GM21423 (cell line): ENCODE measurements around the gene DECR2.
A peak's percentile ranks its signal among the peaks of the same experiment; 100 is the strongest.
"Not testable (repeated sequence)": the region's sequence is repeated elsewhere in the genome, so short reads cannot be mapped to it uniquely, and the experiment has no call there.

Source experiments
- ATAC-seq: cut with Tn5 transposase; IDR thresholded peaks from one replicate; pipeline ENCODE4 v1.9.1; 2021; ENCODE audit warnings: mild to moderate bottlenecking, moderate library complexity; ENCODE audit not compliant: unreplicated experiment

The DECR2 gene, protein sequence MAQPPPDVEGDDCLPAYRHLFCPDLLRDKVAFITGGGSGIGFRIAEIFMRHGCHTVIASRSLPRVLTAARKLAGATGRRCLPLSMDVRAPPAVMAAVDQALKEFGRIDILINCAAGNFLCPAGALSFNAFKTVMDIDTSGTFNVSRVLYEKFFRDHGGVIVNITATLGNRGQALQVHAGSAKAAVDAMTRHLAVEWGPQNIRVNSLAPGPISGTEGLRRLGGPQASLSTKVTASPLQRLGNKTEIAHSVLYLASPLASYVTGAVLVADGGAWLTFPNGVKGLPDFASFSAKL

GRCh38 chr16:401468-402348 lies at the start of gene DECR2:
Gene DECR2 (plus strand): TSS chr16:401885. CDS start chr16:401964, 79 bp downstream.
- ATAC-seq: peak; percentile 63

DNA sequence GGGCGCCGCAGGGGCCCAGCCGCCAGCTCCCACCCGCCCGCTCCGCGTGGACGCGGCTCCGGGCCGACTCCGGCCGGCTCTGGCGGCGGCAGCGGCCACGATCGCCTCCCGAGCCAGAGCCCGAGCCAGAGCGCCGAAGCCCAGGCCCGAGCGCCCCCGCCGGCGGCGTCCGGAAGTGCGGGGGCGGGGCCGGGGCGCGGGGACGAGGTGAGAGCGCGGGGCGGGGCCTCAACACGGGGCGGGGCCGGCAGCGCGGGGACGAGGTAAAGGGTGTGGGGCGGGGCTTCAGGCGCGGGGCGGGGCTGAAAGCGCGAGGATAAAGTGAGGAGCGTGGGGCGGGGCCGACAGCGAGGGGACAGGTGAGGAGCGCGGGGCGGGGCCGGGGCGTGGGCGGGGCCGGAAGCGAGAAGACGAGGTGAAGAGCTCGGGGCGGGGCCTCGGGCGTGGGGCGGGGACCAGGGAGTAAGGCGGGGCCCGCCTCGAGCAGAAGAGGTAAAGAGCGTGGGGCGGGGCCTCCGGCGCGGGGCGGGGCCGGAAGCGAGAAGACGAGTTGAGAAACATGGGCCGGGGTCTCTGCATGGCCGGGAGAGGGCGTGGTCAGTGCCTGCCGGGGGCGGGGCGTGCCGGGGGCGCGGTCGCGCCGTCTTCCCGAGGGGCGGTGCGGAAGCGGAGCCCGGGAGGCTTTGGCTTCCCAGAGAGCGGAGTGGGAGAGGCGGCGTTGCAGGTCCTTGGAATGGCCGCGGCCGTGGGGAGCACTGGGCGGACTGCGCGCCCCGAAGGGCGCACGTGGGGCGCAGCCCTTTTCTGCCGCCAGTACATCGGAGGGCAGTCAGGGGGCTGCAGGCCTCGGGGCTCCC lies 48.9 kb upstream of the DECR2 start, which contains the start of gene AXIN1:
Gene AXIN1 (minus strand): TSS at position 177 of the 857 bp plus-strand sequence. CDS start 5,698 bp downstream, outside the sequence.
- peak; percentile 54 for ATAC-seq

DNA sequence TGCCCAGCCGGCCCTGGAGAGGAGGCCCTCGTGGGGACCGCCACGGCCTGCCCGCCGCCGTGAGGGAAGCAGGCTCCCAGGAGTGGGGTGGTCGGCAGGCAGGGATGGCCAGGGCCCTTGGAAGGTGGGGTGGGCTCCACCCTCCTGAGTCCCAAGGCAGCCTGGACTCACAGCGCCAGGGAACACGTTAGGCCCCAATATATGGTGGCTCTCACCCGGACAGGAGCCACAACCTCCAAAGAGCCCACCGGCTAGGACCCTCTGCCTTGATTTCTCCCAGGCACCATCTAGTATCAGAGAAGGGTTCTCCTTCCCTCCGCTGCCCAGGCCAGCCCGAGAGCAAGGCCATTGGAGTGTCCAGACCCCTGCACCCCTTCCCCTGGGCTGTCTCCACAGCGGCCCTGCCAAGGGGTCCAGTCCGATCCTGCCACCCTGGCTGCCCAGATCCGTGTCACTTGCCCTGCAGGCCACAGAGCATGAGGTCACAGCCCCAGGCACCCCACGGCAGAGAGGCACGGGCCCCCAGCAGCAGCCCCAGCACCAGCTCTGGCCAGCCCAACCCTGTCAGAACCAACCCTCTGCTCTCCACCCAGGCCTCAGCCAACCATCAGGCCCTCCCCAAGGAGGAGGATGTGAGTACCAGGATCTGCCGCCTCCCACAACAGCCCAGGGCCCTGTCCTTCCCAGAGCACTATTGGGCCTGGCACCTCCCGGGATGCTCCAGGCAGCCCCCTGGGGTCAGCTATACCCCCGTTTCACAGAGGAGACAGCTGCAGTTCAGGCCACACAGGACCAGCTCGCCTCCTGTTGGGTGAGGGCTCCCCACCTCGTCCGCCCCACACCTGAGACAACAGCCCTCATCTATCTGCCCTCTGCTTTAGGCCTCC lies 48.0 kb upstream of the DECR2 start:
- ATAC-seq: no peak

DNA sequence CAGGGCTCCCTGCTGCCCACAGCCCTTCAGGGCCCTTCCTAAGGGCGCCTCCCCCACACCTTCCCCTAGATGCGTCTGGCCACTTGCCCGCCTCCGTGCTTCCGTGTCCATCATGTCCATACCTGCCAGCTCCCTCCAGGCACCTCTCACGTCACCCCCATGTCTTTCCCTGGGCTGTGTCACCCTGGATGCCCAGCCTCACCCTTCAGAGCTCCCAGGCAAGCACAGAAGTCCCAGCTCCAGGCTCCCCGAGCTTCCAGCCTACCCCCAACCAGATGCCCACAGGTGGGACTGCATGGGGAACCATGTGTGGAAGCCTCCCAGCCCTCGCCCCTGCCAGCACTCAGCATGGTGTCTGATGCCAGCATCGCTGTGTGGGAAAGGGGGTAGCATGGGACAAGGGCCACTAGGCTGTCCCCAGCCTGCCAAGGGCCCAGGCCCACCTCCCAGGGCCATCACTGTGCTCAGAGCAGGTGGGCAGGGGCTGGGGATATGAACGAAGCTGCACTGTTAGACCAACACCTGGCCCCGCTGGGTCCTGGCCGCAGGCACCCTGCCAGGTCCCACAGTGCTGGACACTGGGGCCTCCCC lies 47.3 kb upstream of the DECR2 start:
- no peak for ATAC-seq

- ATAC-seq: no peak
These were observed 46.7 kb upstream of the DECR2 start for GRCh38 chr16:354971-355461.

DNA sequence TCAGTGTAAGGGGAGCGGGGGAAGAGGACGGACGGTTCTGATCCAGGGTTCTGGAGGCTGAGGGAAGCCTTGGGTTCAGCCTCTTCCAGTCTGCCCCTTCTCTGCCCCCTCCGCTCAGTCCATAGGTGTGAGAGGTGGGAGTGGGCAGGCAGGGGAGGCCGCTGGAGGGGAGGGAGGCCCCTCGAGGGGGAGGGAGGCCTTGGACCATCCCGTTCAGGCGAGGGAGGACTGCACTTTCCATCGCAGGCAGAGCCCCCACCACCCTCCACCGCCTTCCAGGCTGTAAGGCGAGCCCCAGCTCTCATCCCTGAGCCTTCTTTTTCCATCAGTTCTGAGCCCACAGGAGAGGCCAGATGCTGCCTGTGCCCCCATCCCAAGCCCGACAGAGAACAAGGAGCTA lies 44.9 kb upstream of the DECR2 start:
- no peak for ATAC-seq

- no peak for ATAC-seq
These were observed 42.5 kb upstream of the DECR2 start for GRCh38 chr16:359067-359763.

DNA sequence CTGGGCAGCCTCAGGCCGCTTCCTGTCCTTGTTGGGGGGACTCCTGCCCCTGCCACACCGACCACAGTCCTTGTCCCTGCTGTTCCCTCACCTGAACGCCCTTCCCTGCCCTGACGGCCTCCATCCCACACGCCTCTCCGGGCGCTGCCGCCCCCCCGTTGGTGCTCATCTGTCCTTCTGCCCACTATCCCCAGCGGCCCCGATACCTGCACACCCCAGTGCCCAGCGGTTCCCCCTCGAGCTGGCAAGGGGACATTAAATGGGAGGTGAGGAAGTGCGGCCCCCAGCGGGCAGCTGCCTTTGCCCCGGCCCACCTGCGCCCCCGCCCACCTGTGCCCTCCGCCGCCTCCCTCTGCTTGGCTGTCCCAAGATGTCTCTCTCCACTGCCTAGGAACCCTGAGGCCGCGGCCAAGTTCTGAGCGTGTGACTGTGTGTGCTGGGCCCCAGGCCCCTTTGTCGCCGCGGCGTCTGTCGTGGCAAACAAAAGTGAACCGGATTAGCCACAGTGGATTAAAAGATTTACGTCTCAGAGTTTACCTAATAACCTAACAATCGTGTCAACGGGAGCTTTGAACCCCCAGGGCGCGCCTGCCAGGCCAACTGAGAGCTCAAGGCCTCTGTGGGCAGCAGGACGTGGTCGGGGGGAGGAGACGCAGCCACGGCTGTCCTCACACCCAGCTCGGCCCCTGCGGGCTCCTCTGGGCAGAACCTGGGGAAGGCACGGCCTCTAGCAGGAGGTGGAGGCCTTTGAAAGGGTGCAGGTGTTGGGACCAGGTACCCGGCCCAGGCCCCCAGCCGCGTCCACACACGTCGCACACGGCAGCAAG lies 41.6 kb upstream of the DECR2 start:
- no peak for ATAC-seq

- no peak for ATAC-seq
These were observed 40.9 kb upstream of the DECR2 start for GRCh38 chr16:360698-361336.

DNA sequence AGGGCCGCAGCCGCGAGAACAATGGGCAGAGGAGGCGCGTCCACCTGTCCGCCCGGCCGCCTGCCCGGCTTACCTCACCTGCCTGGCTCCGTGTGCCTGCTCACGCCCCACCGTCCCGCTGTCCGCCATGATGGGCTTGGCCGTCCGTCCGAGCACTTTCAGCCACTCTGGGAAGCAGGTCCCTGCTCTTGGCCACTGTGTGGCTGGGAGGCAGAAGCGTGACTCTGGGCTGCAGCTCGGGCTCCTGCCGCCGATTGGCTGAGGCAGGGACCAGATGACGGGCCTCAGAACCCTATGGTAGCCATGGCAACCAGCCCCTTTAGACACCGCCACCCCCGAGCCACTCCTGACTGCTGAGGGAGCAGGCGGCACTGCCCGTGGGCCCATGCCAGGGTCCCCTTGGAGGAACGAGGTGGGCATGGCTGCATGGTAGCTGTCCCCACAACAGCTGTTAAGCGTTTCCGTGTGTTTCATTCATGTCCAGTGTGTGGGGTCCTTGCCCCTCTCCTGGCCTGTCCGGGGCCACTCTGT lies 40.3 kb upstream of the DECR2 start:
- no peak for ATAC-seq

DNA sequence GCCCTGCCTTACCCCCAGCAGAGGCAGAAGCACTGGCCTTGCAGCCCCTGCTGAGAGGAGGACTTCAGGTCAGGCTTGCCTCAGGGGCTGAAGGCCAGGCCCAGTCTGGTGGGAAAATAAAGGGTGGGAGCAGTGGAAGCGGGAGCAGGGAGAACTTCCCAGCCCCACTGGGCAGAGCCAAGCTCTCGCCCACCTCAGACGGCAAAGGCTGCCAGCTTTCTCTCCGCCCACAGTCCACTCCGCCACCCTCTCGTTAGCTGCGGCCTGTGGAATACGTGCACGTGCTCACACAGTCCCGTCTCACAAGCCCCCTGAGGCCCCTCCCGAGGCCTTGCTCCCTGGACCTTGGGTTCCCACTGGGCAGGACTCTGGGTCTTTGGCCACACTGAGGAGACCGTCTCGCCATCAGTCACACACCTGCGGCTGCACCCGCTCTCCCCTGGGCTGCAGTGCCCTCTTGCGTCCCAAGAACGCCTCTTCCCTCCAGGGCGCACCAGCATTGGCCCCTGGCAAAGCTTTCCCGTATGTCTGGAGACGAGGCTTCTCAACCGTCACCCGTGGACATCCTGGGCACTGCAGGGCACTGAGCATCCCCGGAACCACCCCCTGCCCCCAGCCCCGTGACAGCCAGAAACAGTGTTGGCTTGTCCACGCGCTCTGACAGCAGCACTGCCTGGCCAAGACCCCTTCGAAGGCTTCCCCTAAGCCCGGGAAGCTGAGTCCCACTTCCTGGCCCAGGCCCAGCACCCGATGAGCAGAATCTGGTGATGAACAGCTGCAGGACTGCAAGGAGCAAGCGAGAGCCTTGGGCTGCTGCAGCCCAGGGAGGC lies 39.6 kb upstream of the DECR2 start:
- ATAC-seq: peak; percentile 50

DNA sequence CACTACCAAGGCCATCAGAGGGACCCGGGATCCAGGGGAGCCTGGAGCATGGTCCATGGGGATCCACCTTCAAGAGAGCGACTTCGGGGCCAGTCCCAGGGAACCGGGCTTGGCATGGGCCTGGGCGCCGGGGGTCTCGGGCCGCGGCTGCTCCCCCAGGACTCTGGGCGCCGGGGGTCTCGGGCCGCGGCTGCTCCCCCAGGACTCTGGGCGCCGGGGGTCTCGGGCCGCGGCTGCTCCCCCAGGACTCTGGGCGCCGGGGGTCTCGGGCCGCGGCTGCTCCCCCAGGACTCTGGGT lies 39.0 kb upstream of the DECR2 start:
- ATAC-seq: not testable (repeated sequence)

DNA sequence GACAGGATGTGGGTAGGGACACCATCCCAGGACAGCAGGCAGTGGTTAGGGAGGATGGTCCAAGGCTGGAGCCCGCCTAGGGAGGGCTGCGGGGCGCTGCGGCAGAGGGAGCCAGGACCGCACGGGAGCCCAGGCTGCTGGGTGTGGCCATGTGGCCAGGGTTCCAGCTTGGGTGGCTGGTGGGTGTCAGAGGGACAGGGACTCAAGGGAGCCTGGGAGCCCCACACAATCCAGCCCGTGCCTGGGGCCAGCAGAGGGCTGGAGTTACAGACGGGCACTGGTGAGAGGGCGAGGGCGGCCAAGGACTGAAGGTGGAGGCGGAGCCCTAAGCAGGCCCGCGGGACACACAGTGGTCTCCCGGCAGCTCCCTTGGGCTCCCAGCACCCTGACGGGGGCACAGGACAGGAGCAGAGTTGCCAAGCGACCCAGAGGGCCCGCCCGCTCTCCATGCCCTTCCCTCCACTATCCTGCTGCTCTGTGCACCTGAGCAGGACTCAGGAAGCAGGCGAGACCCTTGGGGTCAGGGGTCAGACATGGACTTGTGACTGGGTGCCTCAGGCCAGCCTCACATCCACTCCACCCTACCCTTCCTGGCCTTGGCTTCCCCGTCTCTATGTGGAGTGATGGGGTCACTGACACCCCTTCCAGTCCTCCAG lies 38.4 kb upstream of the DECR2 start:
- ATAC-seq: no peak

DNA sequence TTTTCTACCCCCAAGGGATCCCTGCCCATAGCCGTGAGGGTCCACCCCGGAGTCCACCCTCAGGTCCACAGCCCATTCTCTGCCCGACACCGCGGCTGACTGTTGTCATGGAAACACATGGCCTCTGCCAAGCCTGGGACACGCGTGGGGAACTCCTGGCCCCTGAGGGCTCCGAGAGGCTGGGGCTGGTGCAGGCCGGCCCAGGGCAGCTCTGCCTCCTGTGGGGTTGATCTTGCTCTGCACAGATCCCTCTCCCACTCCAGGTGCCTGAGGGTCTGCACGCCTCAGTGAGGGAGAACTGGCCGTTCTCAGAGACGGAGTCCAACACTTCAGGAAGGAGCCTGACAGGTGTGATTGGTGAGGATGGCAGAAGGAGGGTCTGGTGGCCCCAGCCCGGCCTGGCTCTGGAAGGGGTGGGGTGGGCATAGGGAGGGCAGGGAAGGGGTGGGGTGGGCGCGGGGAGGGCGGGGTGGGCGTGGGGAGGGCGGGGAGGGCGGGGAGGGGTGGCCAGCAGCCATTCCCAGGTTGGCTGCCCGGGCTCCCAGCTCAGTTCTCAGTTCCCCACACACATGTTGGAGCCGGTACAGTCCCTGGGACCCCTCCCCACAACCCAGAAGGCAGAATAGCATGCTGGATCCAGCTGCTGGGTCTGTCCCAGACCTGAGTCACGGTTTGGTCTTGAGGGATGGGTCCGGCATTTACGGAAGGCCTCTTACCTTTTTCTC lies 37.8 kb upstream of the DECR2 start:
- ATAC-seq: no peak
